PC-3 (cell line): ENCODE results near the gene AIFM1.

ENCODE experiments used
- CTCF ChIP-seq: fragments of 300-600 bp; sonication (generic); conservative IDR thresholded peaks from 2 replicates; pipeline ENCODE4 v1.5.1; 2017; ENCODE audit warnings: antibody characterized with exemption, low read depth, mild to moderate bottlenecking, low read length
- EZH2 ChIP-seq: fragments of 300-600 bp; sonication (generic); IDR thresholded peaks from one replicate; pipeline ENCODE4 v1.6.1; 2017; ENCODE audit warnings: antibody characterized with exemption, mild to moderate bottlenecking, low read length; ENCODE audit not compliant: unreplicated experiment

- TF ChIP-seq CTCF, result no peak
- no peak for TF ChIP-seq EZH2
Observed at GRCh38 chrX:130166503-130166777, 799 bp upstream of the AIFM1 start.
